Heart left ventricle (tissue), 13 donors: ENCODE results near the gene MMP24OS.

Source experiments
- CTCF ChIP-seq, 12 donors: fragments of 200-600 bp; sonication (generic) in 4 of 12; IDR thresholded peaks; one replicate each; pipeline versions ENCODE4 v1.5.0 to v1.8.0; 2018 to 2022; ENCODE audit warnings: antibody characterized with exemption in 12 of 12, mild to moderate bottlenecking in 5 of 12
- POLR2A ChIP-seq, 2 donors: fragments of 450-650 bp; IDR thresholded peaks; one replicate each; pipeline ENCODE4 v1.6.1; 2017; ENCODE audit warnings: antibody characterized with exemption in 2 of 2, mild to moderate bottlenecking in 2 of 2, moderate library complexity in 2 of 2
- donor health status: ischemic (EF 13 %, LVEDD 7.1; RV severe dilation, severe dysfunction).
- donor health status: DM: no; HTN: yes; CAD: no.
- donor health status: DM: no; HTN: no; CAD: no.
- donor health status: ischemic (EF 25% LVEDD 6.9; RV normal size, moderate dysfunction).
- donor health status: ischemic (EF 25% LVEDD 5.7; RV mildly dilated, moderate dysfunction).
- donor health status: ischemic (EF 35%, LVEDD 5.7; RV mildly dilated, moderate dysfunction).
- donor health status: nonischemic (EF 11% LVEDD 7.7; RV severe dilation, severe dysfunction).
- donor health status: DM: yes; HTN: yes; CAD: no.
- donor health status: PGD.
- donor health status: ischemic (EF 29% LVEDD 5.4; RV normal size, mild dysfunction).
- donor health status: nonischemic (EF 23%, LVEDD 6.1; RV moderate dilation, normal function).

- TF ChIP-seq CTCF (IDR thresholded peaks at IDR 0.05) (no peak), POLR2A (IDR thresholded peaks at IDR 0.05) (no peak)
Measured at GRCh38 chr20:35232575-35232974, 45.3 kb downstream of the MMP24OS start.
